Suprapubic skin (tissue), 4 donors: Measurements from ENCODE around the gene B3GLCT. TPM values are rescaled to one million over a fixed set of nuclear protein-coding genes. Genes with fewer than 3 reads are reported as not detected.

Source experiments
- DNase-seq, 2 donors: peaks; one replicate each; pipeline ENCODE4 v3.0.0-alpha.2; 2019; ENCODE audit warnings: low spot score in 2 of 2
- H3K27ac ChIP-seq: fragments of 200-600 bp; sonication (generic); one replicate; pipeline ENCODE4 v1.5.1; 2019
- H3K27me3 ChIP-seq: fragments of 200-600 bp; sonication (generic); one replicate; pipeline ENCODE4 v1.5.1; 2019
- H3K36me3 ChIP-seq: fragments of 200-600 bp; sonication (generic); one replicate; pipeline ENCODE4 v1.5.1; 2019
- H3K4me1 ChIP-seq: fragments of 200-600 bp; sonication (generic); one replicate; pipeline ENCODE4 v1.5.1; 2019
- H3K4me3 ChIP-seq: fragments of 200-600 bp; sonication (generic); one replicate; pipeline ENCODE4 v1.5.1; 2019; ENCODE audit warnings: mild to moderate bottlenecking
- H3K9me3 ChIP-seq: fragments of 200-600 bp; sonication (generic); one replicate; pipeline ENCODE4 v1.5.1; 2019
- CTCF ChIP-seq, 2 donors: fragments of 200-600 bp in 1 of 2; fragments of 450-650 bp in 1 of 2; sonication (generic) in 1 of 2; IDR thresholded peaks; one replicate each; pipeline ENCODE4 v1.5.1; 2016 to 2019; ENCODE audit warnings: antibody characterized with exemption in 2 of 2, mild to moderate bottlenecking in 1 of 2, moderate library complexity in 1 of 2
- EP300 ChIP-seq: sonication (generic); formaldehyde crosslinking; IDR thresholded peaks from one replicate; pipeline ENCODE4 v1.6.1; 2017; ENCODE audit warnings: antibody characterized with exemption
- POLR2A ChIP-seq, 2 donors: fragments of 450-650 bp; IDR thresholded peaks; one replicate each; pipeline ENCODE4 v1.6.1; 2017; ENCODE audit warnings: antibody characterized with exemption in 2 of 2, mild to moderate bottlenecking in 2 of 2, moderate library complexity in 2 of 2
- POLR2AphosphoS5 ChIP-seq, 3 donors: sonication (generic); formaldehyde crosslinking; IDR thresholded peaks; one replicate each; pipeline ENCODE4 v1.6.1; 2017; ENCODE audit warnings: antibody characterized with exemption in 3 of 3
- WGBS: methylation state at CpG from one replicate; pipeline ENCODE4 v1.1.5; 2018; 5-methylcytosine and 5-hydroxymethylcytosine counted together
- total RNA-seq, 4 donors: library from RNA; depleted of rRNA; stranded (reverse); fragments of >200 nt; gene quantifications; one replicate each; pipeline ENCODE4 v1.1.0, GENCODE V29; 2016

B3GLCT gene
- total RNA-seq, 4 donors from 2014 or later: 3.0 to 6.5 (median 6.0) TPM

- H3K4me3 ChIP-seq: no peak overlapping the region
These were observed 112.1 kb downstream of the B3GLCT start for GRCh38 chr13:31311921-31312320.

GRCh38 chr13:31314961-31315360, 115.2 kb downstream of the B3GLCT start:
- peaks cover 25% of the 10 kb centered on the region for H3K9me3 ChIP-seq
- peaks cover 15% of the 10 kb centered on the region for H3K36me3 ChIP-seq
- no peaks in the 10 kb centered on the region for H3K27me3 ChIP-seq
- H3K27ac ChIP-seq: no peak overlapping the region
- WGBS: 100% methylated on average over 2 of the region's 2 CpGs
- H3K4me3 ChIP-seq: no peak overlapping the region
- no peak for DNase-seq
- H3K4me1 ChIP-seq: no peaks in the 10 kb centered on the region
- TF ChIP-seq EP300 (no peak), POLR2AphosphoS5 (IDR thresholded peaks at IDR 0.05) (no peak), POLR2A (IDR thresholded peaks at IDR 0.05) (no peak), CTCF (IDR thresholded peaks at IDR 0.05) (no peak)

More at GRCh38 chr13:31311921-31312320, 112.1 kb downstream of the B3GLCT start:
- TF ChIP-seq POLR2AphosphoS5 (IDR thresholded peaks at IDR 0.05) (no peak), POLR2A (IDR thresholded peaks at IDR 0.05) (no peak), EP300 (no peak), CTCF (IDR thresholded peaks at IDR 0.05) (no peak)
- Histone ChIP-seq H3K27ac (no peak overlapping the region), H3K4me1 (no peaks in the 10 kb centered on the region), H3K36me3 (peaks cover 10% of the 10 kb centered on the region), H3K9me3 (peaks cover 25% of the 10 kb centered on the region), H3K27me3 (no peaks in the 10 kb centered on the region)
- DNase-seq: no peak
- 86% methylated on average over 2 of the region's 2 CpGs for WGBS

- no peaks in the 10 kb centered on the region for H3K4me1 ChIP-seq
- TF ChIP-seq EP300 (no peak), CTCF (IDR thresholded peaks at IDR 0.05) (no peak), POLR2A (IDR thresholded peaks at IDR 0.05) (no peak), POLR2AphosphoS5 (IDR thresholded peaks at IDR 0.05) (no peak)
- no peak overlapping the region for H3K4me3 ChIP-seq
- DNase-seq: no peak
- H3K36me3 ChIP-seq: peaks cover 24% of the 10 kb centered on the region
- H3K27ac ChIP-seq: no peak overlapping the region
- WGBS: 95% methylated on average over 4 of the region's 4 CpGs
- no peaks in the 10 kb centered on the region for H3K9me3 ChIP-seq
- no peaks in the 10 kb centered on the region for H3K27me3 ChIP-seq
These were observed 121.2 kb downstream of the B3GLCT start for GRCh38 chr13:31320946-31321345.

GRCh38 chr13:31321457-31321856, 121.7 kb downstream of the B3GLCT start:
- TF ChIP-seq EP300 (no peak), POLR2AphosphoS5 (IDR thresholded peaks at IDR 0.05) (no peak), POLR2A (IDR thresholded peaks at IDR 0.05) (no peak), CTCF (IDR thresholded peaks at IDR 0.05) (no peak)

GRCh38 chr13:31322026-31322425, 122.3 kb downstream of the B3GLCT start:
- WGBS: 46% methylated on average over 3 of the region's 3 CpGs

More at GRCh38 chr13:31321457-31321856, 121.7 kb downstream of the B3GLCT start:
- Histone ChIP-seq H3K9me3 (no peaks in the 10 kb centered on the region), H3K4me3 (no peak overlapping the region), H3K27me3 (no peaks in the 10 kb centered on the region), H3K4me1 (no peaks in the 10 kb centered on the region), H3K27ac (no peak overlapping the region), H3K36me3 (peaks cover 24% of the 10 kb centered on the region)
- 97% methylated on average over 3 of the region's 3 CpGs for WGBS
- DNase-seq: no peak

More at GRCh38 chr13:31322026-31322425, 122.3 kb downstream of the B3GLCT start:
- Histone ChIP-seq H3K27me3 (no peaks in the 10 kb centered on the region), H3K4me3 (no peak overlapping the region), H3K27ac (no peak overlapping the region), H3K4me1 (no peaks in the 10 kb centered on the region), H3K36me3 (peaks cover 25% of the 10 kb centered on the region), H3K9me3 (no peaks in the 10 kb centered on the region)
- TF ChIP-seq EP300: no peak
- no peak for TF ChIP-seq POLR2A (IDR thresholded peaks at IDR 0.05)
- no peak for TF ChIP-seq CTCF (IDR thresholded peaks at IDR 0.05)
- no peak for TF ChIP-seq POLR2AphosphoS5 (IDR thresholded peaks at IDR 0.05)
- peak in 1 of 2 donors; percentile 84 for DNase-seq
